ENCODE results near the gene KLK13. TPM values are rescaled to one million over a fixed set of nuclear protein-coding genes. Genes with fewer than 3 reads are reported as not detected.

Gene KLK13
- total RNA-seq, 2 donors from 2014 or later, result not detected

DNA sequence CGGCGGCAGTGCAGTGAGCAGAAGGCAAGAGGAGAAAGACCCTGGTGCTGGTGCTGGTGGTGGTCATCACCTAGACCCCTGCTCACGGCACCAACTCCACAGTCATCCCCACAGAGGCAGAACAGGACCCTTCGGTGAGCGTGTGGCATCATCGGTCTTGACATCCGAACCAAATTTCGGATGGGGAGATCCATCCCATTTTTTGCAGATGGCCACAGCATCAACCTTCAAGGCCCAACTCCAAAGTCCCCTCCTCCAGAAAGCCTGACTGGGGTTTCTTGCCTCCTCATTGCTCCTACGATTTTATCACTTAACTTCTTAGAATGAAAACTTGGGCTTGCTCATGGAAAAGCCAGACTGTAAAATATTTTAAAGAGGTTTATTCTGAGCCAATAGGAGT, 21.4 kb downstream of the KLK13 start:
- no peak for TF ChIP-seq CTCF (IDR thresholded peaks at IDR 0.05)
- Histone ChIP-seq H3K4me3 (no peak overlapping the region), H3K4me1 (no peaks in the 10 kb centered on the region), H3K27ac (no peak overlapping the region), H3K27me3 (no peaks in the 10 kb centered on the region), H3K9ac (ENCODE audit: low read depth in 2 of 2, low read length in 2 of 2) (no peak overlapping the region), H3K36me3 (no peaks in the 10 kb centered on the region), H3K9me3 (no peaks in the 10 kb centered on the region)
- DNase-seq, result no peak
- intact Hi-C loops (cut with DNase I), result no loop called here

DNA sequence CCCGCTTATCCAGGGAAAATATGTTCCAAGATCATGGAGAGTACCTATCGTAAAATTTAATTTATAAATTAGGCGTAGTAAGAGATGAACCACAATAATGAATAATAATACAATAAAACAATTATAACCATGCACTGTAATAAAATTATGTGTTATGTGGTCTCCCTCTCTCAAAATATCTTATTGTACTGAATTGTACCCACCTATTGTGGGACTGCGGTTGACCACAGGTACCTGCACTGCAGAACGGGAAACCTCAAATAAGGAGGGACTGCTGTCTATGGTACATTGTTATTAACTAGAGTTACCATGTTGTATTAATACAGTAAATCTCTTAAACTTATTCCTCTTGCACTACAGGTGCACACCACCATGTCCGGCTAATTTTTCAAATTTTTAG, 24.7 kb downstream of the KLK13 start:
- Histone ChIP-seq H3K4me1 (no peaks in the 10 kb centered on the region), H3K4me3 (no peak overlapping the region), H3K9me3 (no peaks in the 10 kb centered on the region), H3K9ac (ENCODE audit: low read depth in 2 of 2, low read length in 2 of 2) (no peak overlapping the region), H3K27ac (no peak overlapping the region), H3K27me3 (no peaks in the 10 kb centered on the region), H3K36me3 (no peaks in the 10 kb centered on the region)
- intact Hi-C loops (cut with DNase I), result no loop called here
- DNase-seq, result no peak
- no peak for TF ChIP-seq CTCF (IDR thresholded peaks at IDR 0.05)

DNA sequence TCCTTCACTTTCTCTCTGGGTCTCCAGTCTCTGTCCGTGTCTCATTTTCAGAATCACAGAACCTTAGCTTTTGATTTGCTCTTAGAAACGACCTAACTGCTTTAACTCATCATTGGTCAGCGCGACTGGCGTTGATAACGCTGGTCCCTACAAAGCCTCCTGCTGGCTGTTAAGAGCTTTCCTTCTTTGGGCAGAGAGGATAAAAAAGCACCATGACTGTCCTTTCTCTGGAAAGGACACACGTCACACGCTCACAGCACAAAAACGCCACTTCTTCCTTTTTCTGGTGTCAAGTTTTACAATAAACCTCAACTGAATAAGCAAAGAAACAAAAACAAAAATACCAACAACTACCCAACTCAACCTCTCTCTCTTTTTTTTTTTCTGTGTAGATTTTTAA, 28.4 kb downstream of the KLK13 start:
- Histone ChIP-seq H3K9me3 (no peaks in the 10 kb centered on the region), H3K27ac (no peak overlapping the region), H3K27me3 (no peaks in the 10 kb centered on the region), H3K4me1 (no peaks in the 10 kb centered on the region), H3K36me3 (no peaks in the 10 kb centered on the region), H3K4me3 (no peak overlapping the region), H3K9ac (ENCODE audit: low read depth in 2 of 2, low read length in 2 of 2) (no peak overlapping the region)
- TF ChIP-seq CTCF (IDR thresholded peaks at IDR 0.05), result no peak
- DNase-seq, result no peak
- intact Hi-C loops (cut with DNase I), result no loop called here

DNA sequence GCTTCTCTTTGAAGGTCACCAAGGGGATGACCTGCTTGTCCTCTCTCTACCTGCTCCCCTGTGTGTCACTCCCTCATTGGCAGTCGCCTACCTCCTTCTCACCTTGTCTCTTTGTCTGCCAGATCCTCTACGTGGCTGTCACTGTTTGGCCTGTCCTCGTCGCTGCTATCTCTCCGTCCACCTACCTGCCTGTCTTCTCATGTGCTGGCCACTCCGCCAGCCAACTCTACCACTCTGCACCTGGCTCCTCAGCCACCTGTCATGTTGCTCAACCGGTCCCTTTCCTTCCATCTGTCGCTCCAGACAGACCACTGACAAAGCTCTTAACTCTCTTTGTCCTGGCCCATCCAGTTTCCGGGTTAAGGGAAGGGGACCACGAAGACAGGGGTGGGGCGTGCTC, 30.2 kb downstream of the KLK13 start, which contains the start of gene KLK12:
KLK12 (minus strand) TSS at position 299 of the 400 bp plus-strand sequence. CDS start 381 bp downstream, outside the sequence.
- Histone ChIP-seq H3K4me1 (no peaks in the 10 kb centered on the region), H3K9me3 (no peaks in the 10 kb centered on the region), H3K27ac (no peak within 1 kb of the TSS), H3K36me3 (no peaks in the 10 kb centered on the region), H3K9ac (ENCODE audit: low read depth in 2 of 2, low read length in 2 of 2) (no peak within 1 kb of the TSS), H3K27me3 (no peaks in the 10 kb centered on the region), H3K4me3 (no peak within 1 kb of the TSS)
- intact Hi-C loops (cut with DNase I), result no loop called here
- DNase-seq, result no peak
- TF ChIP-seq CTCF (IDR thresholded peaks at IDR 0.05), result no peak

DNA sequence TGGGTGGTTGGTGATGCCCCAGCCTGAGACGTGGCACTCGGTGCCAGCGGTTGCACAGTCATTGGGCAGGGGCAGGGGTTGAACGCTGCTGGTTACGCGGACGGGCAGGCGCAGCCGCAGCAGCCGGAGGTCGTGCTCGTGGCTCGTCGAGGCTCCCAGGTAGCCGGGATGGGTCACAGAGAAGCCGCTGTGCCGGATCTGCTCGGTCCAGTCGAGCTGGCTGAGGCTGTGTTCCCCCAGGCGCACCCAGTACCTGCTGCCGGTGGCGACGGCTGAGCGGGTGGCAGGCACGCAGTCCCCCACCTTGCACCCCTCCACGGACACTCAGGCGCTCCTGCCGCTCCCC, 33.0 kb downstream of the KLK13 start:
- no peak overlapping the region for H3K9ac ChIP-seq (ENCODE audit: low read depth in 2 of 2, low read length in 2 of 2)
- no peaks in the 10 kb centered on the region for H3K4me1 ChIP-seq
- H3K4me3 ChIP-seq, result no peak overlapping the region
- DNase-seq, result no peak
- H3K27ac ChIP-seq, result no peak overlapping the region
- no peaks in the 10 kb centered on the region for H3K27me3 ChIP-seq
- no peaks in the 10 kb centered on the region for H3K9me3 ChIP-seq
- no peaks in the 10 kb centered on the region for H3K36me3 ChIP-seq
- TF ChIP-seq CTCF (IDR thresholded peaks at IDR 0.05), result no peak
- intact Hi-C loops (cut with DNase I), result no loop called here
